Activated CD4-positive, alpha-beta T cell treated with anti-CD3 and anti-CD28 coated beads for 48 hours (primary cell): ENCODE data around the gene SNX9.
"Not testable (repeated sequence)": the region's sequence is repeated elsewhere in the genome, so short reads cannot be mapped to it uniquely, and the experiment has no call there.

Source experiments
- DNase-seq: peaks from one replicate; pipeline ENCODE4 v3.0.0-alpha.2; 2020

The SNX9 gene

GRCh38 chr6:157823001-157823527 is at the start of gene SNX9:
Gene SNX9, plus strand, starts transcription at chr6:157823246. Its CDS starts 189 bp downstream, at chr6:157823435.
- DNase-seq: peak; percentile 81

- DNase-seq: no peak
Observed at GRCh38 chr6:157773248-157773773, 49.7 kb upstream of the SNX9 start.

- DNase-seq: no peak
Observed at GRCh38 chr6:157774153-157775135, 48.6 kb upstream of the SNX9 start.

- DNase-seq: no peak
Observed at GRCh38 chr6:157775376-157775775, 47.7 kb upstream of the SNX9 start.

GRCh38 chr6:157777344-157777743 is 45.7 kb upstream of the SNX9 start:
- DNase-seq: no peak

- DNase-seq: no peak
Observed at GRCh38 chr6:157778719-157779118, 44.3 kb upstream of the SNX9 start.

GRCh38 chr6:157779705-157780604 is 43.1 kb upstream of the SNX9 start:
- no peak for DNase-seq

GRCh38 chr6:157785636-157786035 is 37.4 kb upstream of the SNX9 start:
- DNase-seq: no peak

GRCh38 chr6:157786221-157786620 is 36.8 kb upstream of the SNX9 start:
- DNase-seq: no peak

- no peak for DNase-seq
Observed at GRCh38 chr6:157787080-157787479, 36.0 kb upstream of the SNX9 start.

GRCh38 chr6:157788180-157788579 is 34.9 kb upstream of the SNX9 start:
- DNase-seq: no peak

- DNase-seq: no peak
Observed at GRCh38 chr6:157789297-157789696, 33.7 kb upstream of the SNX9 start.

GRCh38 chr6:157789861-157790260 is 33.2 kb upstream of the SNX9 start:
- DNase-seq: no peak

- no peak for DNase-seq
Observed at GRCh38 chr6:157790548-157791160, 32.4 kb upstream of the SNX9 start.

GRCh38 chr6:157791450-157791849 is 31.6 kb upstream of the SNX9 start:
- DNase-seq: no peak

- DNase-seq: no peak
Observed at GRCh38 chr6:157792671-157793070, 30.4 kb upstream of the SNX9 start.

- DNase-seq: not testable (repeated sequence)
Observed at GRCh38 chr6:157794012-157794411, 29.0 kb upstream of the SNX9 start.

GRCh38 chr6:157795841-157796240 is 27.2 kb upstream of the SNX9 start:
- no peak for DNase-seq

GRCh38 chr6:157798851-157799250 is 24.2 kb upstream of the SNX9 start:
- DNase-seq: peak; percentile 32

- DNase-seq: not testable (repeated sequence)
Observed at GRCh38 chr6:157799561-157799960, 23.5 kb upstream of the SNX9 start.

- peak; percentile 51 for DNase-seq
Observed at GRCh38 chr6:157800420-157801237, 22.4 kb upstream of the SNX9 start.
